ENCODE data around the gene ZYX. TPM values are rescaled to one million over a fixed set of nuclear protein-coding genes. Genes with fewer than 3 reads are reported as not detected.

The ZYX gene
- polyA plus RNA-seq, 1 of the 3 experiments (the other 2 are of a cell fraction) = 271 TPM

Small RNA genes lying within 50 kb of the gene (small RNA-seq; reads per million reads assigned to genes)
- 0 to 6.0 (median 0.86) reads per million in 7 experiments for gene MIR6892

Other genes with a start within 250 kb of the ZYX start
- not detected in 2 replicates for gene PIP, start 249.3 kb upstream of the ZYX start, polyA plus RNA-seq (2012; rRNA removed)
- not detected in 2 replicates for gene TAS2R39, start 197.9 kb upstream of the ZYX start, polyA plus RNA-seq (2012; rRNA removed)
- not detected in 2 replicates for gene TAS2R40, start 159.3 kb upstream of the ZYX start, polyA plus RNA-seq (2012; rRNA removed)
- gene GSTK1, start 117.9 kb upstream of the ZYX start, polyA plus RNA-seq (2012; rRNA removed) = 299 and 354 TPM in 2 replicates
- 0.05 and 0.19 TPM in 2 replicates for gene TMEM139, start 96.4 kb upstream of the ZYX start, polyA plus RNA-seq (2012; rRNA removed)
- 19.7 and 22.3 TPM in 2 replicates for gene CASP2, start 93.0 kb upstream of the ZYX start, polyA plus RNA-seq (2012; rRNA removed)
- gene CLCN1, start 65.2 kb upstream of the ZYX start, polyA plus RNA-seq (2012; rRNA removed) = 0.10 and 0.12 TPM in 2 replicates
- 43.6 and 50.1 TPM in 2 replicates for gene FAM131B, start 18.6 kb upstream of the ZYX start, polyA plus RNA-seq (2012; rRNA removed)
- 0.26 and 0.49 TPM in 2 replicates for gene EPHA1, start 27.5 kb downstream of the ZYX start, polyA plus RNA-seq (2012; rRNA removed)
- gene TAS2R60, start 62.1 kb downstream of the ZYX start, polyA plus RNA-seq (2012; rRNA removed) = 0.10 TPM in 1 of 2 replicates, not detected in the other
- not detected in 2 replicates for gene TAS2R41, start 96.5 kb downstream of the ZYX start, polyA plus RNA-seq (2012; rRNA removed)
- 0.07 TPM in 1 of 2 replicates, not detected in the other for gene CTAGE15, start 190.5 kb downstream of the ZYX start, polyA plus RNA-seq (2012; rRNA removed)
- 19.5 and 23.3 TPM in 2 replicates for gene TCAF2, start 239.6 kb downstream of the ZYX start, polyA plus RNA-seq (2012; rRNA removed)